GM12878 (cell line): Measurements from ENCODE around the gene PNLIP. TPM values are rescaled to one million over a fixed set of nuclear protein-coding genes. Genes with fewer than 3 reads are reported as not detected.

ENCODE experiments used
- ATAC-seq: fragments of 200-7000 bp; cut with Tn5 transposase; 3 replicates; pipeline ENCODE4 v1.9.1; 2020; ENCODE audit warnings: mild to moderate bottlenecking, moderate library complexity
- BruUV-seq: library from RNA; stranded (reverse); fragments of 400-500 nt; replicated peaks from 2 replicates; lab custom pipeline; 2021; lab: Mats Ljungman, UMichigan
- CTCF ChIA-PET: fragments of 300-600 bp; sonication (Branson Sonifier 250); formaldehyde crosslinking; extraction: SDS; loops from one replicate; lab custom pipeline; 2021; ENCODE audit warnings: inconsistent platforms; lab: Yijun Ruan, JAX
- POLR2A ChIA-PET: fragments of 350-600 bp; formaldehyde crosslinking; extraction: SDS; loops from one replicate; lab custom pipeline; 2021; ENCODE audit warnings: inconsistent platforms; lab: Charles Lee
- RAD21 ChIA-PET: fragments of 300-600 bp; sonication (Branson Sonifier 250); formaldehyde crosslinking; loops from one replicate; lab custom pipeline; 2023; ENCODE audit warnings: antibody characterized with exemption; ENCODE audit not compliant: unreplicated experiment; lab: Charles Lee
- SMC1A ChIA-PET: fragments of 300-600 bp; sonication (Branson Sonifier 250); formaldehyde crosslinking; loops from one replicate; lab custom pipeline; 2023; ENCODE audit not compliant: unreplicated experiment, uncharacterized antibody; lab: Charles Lee
- DNase-seq: peaks from one replicate; pipeline ENCODE4 v3.0.0-alpha.2; 2011; ENCODE audit warnings: low read depth, low spot score
- FAIRE-seq: peaks from 3 replicates; lab custom pipeline; 2011; peaks lifted over from hg19 to GRCh38; lab: Jason Lieb, UNC
- H2AFZ ChIP-seq: 2 replicates; pipeline ENCODE4 v1.6.0; 2011; ENCODE audit warnings: low read depth, low read length, control low read depth; ENCODE audit not compliant: control insufficient read depth
- H3K27ac ChIP-seq: 2 replicates; pipeline ENCODE4 v1.5.1; 2011; ENCODE audit warnings: control low read depth; ENCODE audit not compliant: control insufficient read depth, insufficient read depth
- H3K27me3 ChIP-seq, 2 experiments: replicated peaks in 1 of 2; 2 replicates each; pipeline versions ENCODE4 v1.6.0 to v1.6.1; 2011; ENCODE audit warnings: low read length in 1 of 2; ENCODE audit not compliant: control insufficient read depth in 2 of 2, insufficient read depth in 2 of 2
- H3K36me3 ChIP-seq, 2 experiments: 2 replicates each; pipeline ENCODE4 v1.5.1; 2011; ENCODE audit warnings: low read length in 1 of 2; ENCODE audit not compliant: control insufficient read depth in 2 of 2, insufficient read depth in 2 of 2
- H3K4me1 ChIP-seq: 2 replicates; pipeline ENCODE4 v1.6.1; 2011; ENCODE audit warnings: mild to moderate bottlenecking, low read length, moderate library complexity, mixed read lengths; ENCODE audit not compliant: control insufficient read depth, insufficient read depth
- H3K4me2 ChIP-seq: 2 replicates; pipeline ENCODE4 v1.6.0; 2011; ENCODE audit warnings: control low read depth; ENCODE audit not compliant: control insufficient read depth, insufficient read depth
- H3K4me3 ChIP-seq: fragments of 200-600 bp; sonication (generic); 2 replicates; pipeline ENCODE4 v1.5.1; 2016
- H3K79me2 ChIP-seq: 2 replicates; pipeline ENCODE4 v1.6.0; 2011; ENCODE audit warnings: low read length; ENCODE audit not compliant: control insufficient read depth, insufficient read depth
- H3K9ac ChIP-seq: 2 replicates; pipeline ENCODE4 v1.8.0; 2011; ENCODE audit warnings: low read length, control low read depth, mixed read lengths; ENCODE audit not compliant: control insufficient read depth, insufficient read depth
- H3K9me3 ChIP-seq: replicated peaks from 3 replicates; pipeline ENCODE4 v1.5.1; 2011; ENCODE audit warnings: mild to moderate bottlenecking, low read length; ENCODE audit not compliant: control insufficient read depth, insufficient read depth
- H4K20me1 ChIP-seq: 2 replicates; pipeline ENCODE4 v1.6.0; 2011; ENCODE audit not compliant: control insufficient read depth, insufficient read depth
- BHLHE40 ChIP-seq, 2 experiments: fragments of 450-650 bp in 1 of 2; IDR thresholded peaks; 2 replicates each; pipeline ENCODE4 v1.6.1; 2011 to 2017; ENCODE audit warnings: low read depth in 2 of 2, borderline replicate concordance in 1 of 2, improper control_type of control experiment in 1 of 2, low read length in 1 of 2, mild to moderate bottlenecking in 1 of 2
- CHD4 ChIP-seq: fragments of 200-600 bp; sonication (generic); IDR thresholded peaks from 2 replicates; pipeline ENCODE4 v1.6.1; 2016; ENCODE audit warnings: mild to moderate bottlenecking
- CREB1 ChIP-seq: IDR thresholded peaks from 2 replicates; pipeline ENCODE4 v1.6.1; 2012; ENCODE audit warnings: low read depth, mild to moderate bottlenecking, inconsistent platforms
- ETV6 ChIP-seq, 2 experiments: fragments of 450-650 bp in 1 of 2; IDR thresholded peaks in 1 of 2; conservative IDR thresholded peaks in 1 of 2; 2 replicates each; pipeline ENCODE4 v1.6.1; 2014; ENCODE audit warnings: antibody characterized with exemption in 1 of 2, borderline replicate concordance in 1 of 2, low read depth in 1 of 2, mild to moderate bottlenecking in 1 of 2, moderate library complexity in 1 of 2
- FOS ChIP-seq: IDR thresholded peaks from 3 replicates; pipeline ENCODE4 v1.6.1; 2011; ENCODE audit warnings: borderline replicate concordance; ENCODE audit not compliant: insufficient read length; ENCODE audit errors: extremely low read depth
- FOXM1 ChIP-seq: IDR thresholded peaks from 2 replicates; pipeline ENCODE4 v1.6.1; 2012; ENCODE audit warnings: low read depth, mild to moderate bottlenecking, inconsistent platforms, low read length, moderate library complexity
- HDAC6 ChIP-seq: fragments of 200-600 bp; sonication (generic); IDR thresholded peaks from one replicate; pipeline ENCODE4 v1.8.0; 2017; ENCODE audit warnings: antibody characterized with exemption; ENCODE audit not compliant: unreplicated experiment
- IKZF1 ChIP-seq: fragments of 450-650 bp; conservative IDR thresholded peaks from 2 replicates; pipeline ENCODE4 v1.6.1; 2017; ENCODE audit warnings: antibody characterized with exemption, mild to moderate bottlenecking
- IKZF2 ChIP-seq, 2 experiments: fragments of 450-650 bp; IDR thresholded peaks; 2 replicates each; pipeline ENCODE4 v1.6.1; 2017; ENCODE audit warnings: mild to moderate bottlenecking in 2 of 2, moderate library complexity in 2 of 2
- IRF4 ChIP-seq: IDR thresholded peaks from 2 replicates; pipeline ENCODE4 v1.6.1; 2011; ENCODE audit warnings: low read depth, low read length
- KLF5 ChIP-seq: fragments of 450-650 bp; IDR thresholded peaks from 2 replicates; pipeline ENCODE4 v1.6.1; 2014; ENCODE audit warnings: mild to moderate bottlenecking; ENCODE audit not compliant: partially characterized antibody
- MEF2A ChIP-seq: IDR thresholded peaks from 2 replicates; pipeline ENCODE4 v1.6.1; 2011; ENCODE audit warnings: low read depth, mild to moderate bottlenecking, low read length, moderate library complexity; ENCODE audit not compliant: insufficient read depth
- PML ChIP-seq: IDR thresholded peaks from 2 replicates; pipeline ENCODE4 v1.6.1; 2012; ENCODE audit warnings: low read length, inconsistent platforms
- RFX5 ChIP-seq: IDR thresholded peaks from 2 replicates; pipeline ENCODE4 v1.6.1; 2011; ENCODE audit warnings: low read depth, low read length, improper control_type of control experiment
- SIN3A ChIP-seq: IDR thresholded peaks from 2 replicates; pipeline ENCODE4 v1.6.1; 2012; ENCODE audit warnings: low read depth, low read length, improper control_type of control experiment
- SKIL ChIP-seq: fragments of 450-650 bp; IDR thresholded peaks from 2 replicates; pipeline ENCODE4 v1.6.1; 2017; ENCODE audit warnings: mild to moderate bottlenecking, low read depth, inconsistent platforms; ENCODE audit not compliant: poor library complexity, severe bottlenecking
- TARDBP ChIP-seq: IDR thresholded peaks from 2 replicates; pipeline ENCODE4 v1.6.1; 2016; ENCODE audit warnings: borderline replicate concordance
- ZNF207 ChIP-seq: fragments of 450-650 bp; IDR thresholded peaks from 2 replicates; pipeline ENCODE4 v1.6.1; 2014; ENCODE audit warnings: antibody characterized with exemption, mild to moderate bottlenecking, borderline replicate concordance
- ZNF384 ChIP-seq: IDR thresholded peaks from 2 replicates; pipeline ENCODE4 v1.6.1; 2012; ENCODE audit warnings: low read depth, mild to moderate bottlenecking, low read length, improper control_type of control experiment, borderline replicate concordance
- WGBS: methylation state at CpG from one replicate; pipeline ENCODE4 v1.1.6; 2016; ENCODE audit warnings: low lambda C conversion rate; ENCODE audit not compliant: insufficient replicate concordance, insufficient coverage; ENCODE audit errors: missing lambda C conversion rate; 5-methylcytosine and 5-hydroxymethylcytosine counted together
- in situ Hi-C: fragments of 300-500 bp; cut with MboI; formaldehyde crosslinking; loops from 9 replicates; pipeline ENCODE4 v1.14.3; 2018; ENCODE audit warnings: mixed read lengths
- intact Hi-C: fragments of 100-400 bp; cut with micrococcal nuclease; formaldehyde crosslinking; loops from one replicate; pipeline ENCODE4 v1.14.2; 2022; ENCODE audit not compliant: unreplicated experiment
- polyA plus RNA-seq, 11 experiments: library from polyadenylated mRNA; depleted of rRNA in 4 of 11; unstranded in 6 of 11; stranded (reverse) in 5 of 11; fragments of >200 nt; fragmentation: Nextera tagmentation in 4 of 11; fragmentation: Illumina TruSeq in 1 of 11; extraction: Ambion mirVana in 4 of 11; extraction: Trizol in 1 of 11; gene quantifications; 1 replicate in 1 of 11; 2 replicates in 10 of 11; pipeline versions ENCODE4 v1.2.1 to v1.2.3, GENCODE V29; 2011 to 2016; ENCODE audit warnings: inconsistent platforms in 2 of 11, missing spikeins in 2 of 11, low read depth in 1 of 11
- total RNA-seq, 4 experiments: library from RNA; depleted of rRNA in 3 of 4; stranded (reverse); fragments of >200 nt in 3 of 4; fragmentation: Illumina TruSeq in 1 of 4; extraction: Trizol in 1 of 4; gene quantifications; 2 replicates each; pipeline versions ENCODE4 v1.2.1 to v1.2.3, GENCODE V29; 2013 to 2021

PNLIP gene
- total and polyA plus RNA-seq, 10 of the 15 experiments (the other 5 are each of a cell fraction or from before 2014, with no cell fraction given), result 1.1 TPM; not detected in 9

GRCh38 chr10:116557305-116557880, 11.7 kb downstream of the PNLIP start:
- in situ Hi-C loops (no loop called here), intact Hi-C loops (no loop called here)
- ChIA-PET CTCF (no interaction called here), POLR2A (no interaction called here), SMC1A (no interaction called here), RAD21 (no interaction called here)
- Histone ChIP-seq H3K9me3 (no peaks in the 10 kb centered on the region), H3K27me3 (no peaks in the 10 kb centered on the region), H3K4me2 (no peak overlapping the region), H3K4me1 (no peaks in the 10 kb centered on the region), H3K79me2 (no peaks in the 10 kb centered on the region), H4K20me1 (no peaks in the 10 kb centered on the region), H3K9ac (no peak overlapping the region), H3K36me3 (no peaks in the 10 kb centered on the region), H2AFZ (no peak overlapping the region), H3K4me3 (no peak overlapping the region), H3K27ac (no peak overlapping the region)
- DNase-seq (no peak), ATAC-seq (no peak), FAIRE-seq (no peak)
- 31% methylated on average over 5 of the region's 5 CpGs for WGBS
- BruUV-seq, result no TSS peak
- TF ChIP-seq FOS (no peak), ZNF384 (no peak), KLF5 (no peak), SKIL (no peak), CHD4 (no peak), BHLHE40 (IDR thresholded peaks at IDR 0.05; ENCODE audit: borderline replicate concordance in 1 of 2, low read depth in 2 of 2, low read length in 1 of 2) (no peak), PML (no peak), CREB1 (no peak), TARDBP (no peak), IKZF1 (no peak), IRF4 (no peak), RFX5 (no peak), IKZF2 (IDR thresholded peaks at IDR 0.05) (no peak), MEF2A (no peak), ETV6 (conservative IDR thresholded peaks at IDR 0.05 in 1 of 2, IDR thresholded peaks at IDR 0.05 in 1 of 2; ENCODE audit: borderline replicate concordance in 1 of 2, low read depth in 1 of 2) (no peak), FOXM1 (no peak), ZNF207 (no peak), HDAC6 (no peak), SIN3A (no peak)
